IgD-negative memory B cell (primary cell): ENCODE measurements around the gene SV2C. TPM values are rescaled to one million over a fixed set of nuclear protein-coding genes. Genes with fewer than 3 reads are reported as not detected.
"Not testable (repeated sequence)": the region's sequence is repeated elsewhere in the genome, so short reads cannot be mapped to it uniquely, and the experiment has no call there.

ENCODE experiments used
- H3K27ac Mint-ChIP-seq, 3 donors: one replicate each; pipeline ENCODE4 v1.8.0; 2020 to 2022; ENCODE audit warnings: mild to moderate bottlenecking in 3 of 3, mixed read lengths in 3 of 3, moderate library complexity in 1 of 3
- H3K27me3 Mint-ChIP-seq: one replicate; pipeline ENCODE4 v1.8.0; 2021; ENCODE audit warnings: mixed read lengths
- H3K36me3 Mint-ChIP-seq: one replicate; pipeline ENCODE4 v1.8.0; 2020; ENCODE audit warnings: mild to moderate bottlenecking, mixed read lengths
- H3K4me1 Mint-ChIP-seq, 3 donors: one replicate each; pipeline ENCODE4 v1.8.0; 2020 to 2022; ENCODE audit warnings: mixed read lengths in 3 of 3, mild to moderate bottlenecking in 1 of 3
- H3K4me3 Mint-ChIP-seq, 4 donors: one replicate each; pipeline ENCODE4 v1.8.0; 2020 to 2022; ENCODE audit warnings: mild to moderate bottlenecking in 4 of 4, mixed read lengths in 4 of 4, moderate library complexity in 3 of 4
- H3K9me3 Mint-ChIP-seq, 3 donors: one replicate each; pipeline ENCODE4 v1.8.0; 2020 to 2021; ENCODE audit warnings: mixed read lengths in 3 of 3, mild to moderate bottlenecking in 1 of 3
- polyA plus RNA-seq: library from polyadenylated mRNA; unstranded; fragments of 300-500 nt; fragmentation: Illumina TruSeq; gene quantifications from one replicate; pipeline ENCODE4 v1.2.3, GENCODE V29; 2021

Gene SV2C
- polyA plus RNA-seq, 1 donor from 2014 or later = not detected

DNA sequence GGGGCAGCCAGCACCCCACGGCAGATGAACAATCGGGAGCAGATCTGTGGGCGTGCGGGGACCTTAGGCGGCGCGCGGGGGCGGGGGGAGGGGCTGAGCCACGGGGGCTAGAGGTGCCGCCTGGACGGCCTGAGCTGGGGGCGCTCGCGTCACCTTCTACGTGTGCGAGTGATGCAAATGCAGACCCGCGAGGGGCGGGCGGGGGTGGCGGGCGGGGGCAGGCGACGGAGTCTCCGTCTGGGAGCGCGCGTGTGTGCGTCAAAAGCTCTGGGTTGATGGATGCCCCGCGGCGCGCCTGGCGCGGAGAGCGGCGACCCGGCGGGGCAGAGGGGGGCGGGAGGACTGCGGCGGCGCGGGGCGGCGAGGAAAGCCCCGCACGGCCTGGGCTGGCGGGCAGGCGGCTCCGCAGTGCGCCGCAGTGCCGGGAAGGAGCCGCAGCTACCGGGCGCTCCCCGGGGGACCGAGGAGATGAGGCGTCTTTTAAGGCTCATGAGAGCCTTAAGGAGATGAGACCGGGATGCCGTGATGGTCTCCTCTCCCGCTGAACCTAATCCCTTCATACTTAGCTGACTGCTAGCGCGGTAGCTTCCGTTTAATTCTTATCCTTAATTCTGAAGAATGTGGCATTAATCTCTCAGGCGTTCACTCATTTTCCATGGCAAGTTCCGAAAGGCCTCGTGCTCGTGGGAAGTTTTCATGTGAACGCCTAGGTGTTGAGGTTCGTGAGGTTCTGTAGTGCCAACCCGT, 1.5 kb downstream of the SV2C start:
- H3K9me3 Mint-ChIP-seq = peaks cover 0 to 2% (median 0%) of the 10 kb centered on the region in 3 donors

DNA sequence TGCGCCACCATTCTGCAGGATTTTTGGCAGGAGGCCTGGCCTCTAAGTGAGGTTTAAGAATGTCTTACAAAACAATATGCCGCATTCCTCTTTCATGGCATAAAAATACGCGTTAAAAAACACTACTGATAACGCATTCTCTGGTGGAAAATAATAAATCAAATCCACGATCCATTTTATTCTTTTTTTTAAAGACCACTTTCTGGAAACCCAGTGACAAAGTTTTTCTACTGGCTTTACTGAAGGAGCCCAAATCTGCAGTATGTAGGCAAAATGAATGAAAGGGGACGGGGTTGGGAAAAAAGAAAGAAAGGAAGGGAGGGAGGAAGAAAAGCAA, 2.0 kb downstream of the SV2C start:
- Mint-ChIP-seq H3K27ac (no peak overlapping the region), H3K9me3 (peaks cover 0 to 2% (median 0%) of the 10 kb centered on the region in 3 donors), H3K27me3 (peaks cover 54% of the 10 kb centered on the region), H3K4me1 (peaks cover 5 to 18% (median 16%) of the 10 kb centered on the region in 3 donors), H3K4me3 (peak overlapping the region; percentile 38 to 63 (median 48)), H3K36me3 (no peaks in the 10 kb centered on the region)

More for the DNA sequence above, 1.5 kb downstream of the SV2C start:
- Mint-ChIP-seq H3K4me1 (peaks cover 5 to 18% (median 16%) of the 10 kb centered on the region in 3 donors), H3K36me3 (no peaks in the 10 kb centered on the region), H3K27me3 (peaks cover 58% of the 10 kb centered on the region), H3K27ac (no peak overlapping the region), H3K4me3 (peak overlapping the region; percentile 38 to 89 (median 78))

- Mint-ChIP-seq H3K27me3 (peaks cover 47% of the 10 kb centered on the region), H3K27ac (no peak overlapping the region), H3K9me3 (peaks cover 0 to 2% (median 0%) of the 10 kb centered on the region in 3 donors), H3K36me3 (no peaks in the 10 kb centered on the region), H3K4me3 (peak overlapping the region in 1 of 4 donors; percentile 13), H3K4me1 (peaks cover 5 to 18% (median 16%) of the 10 kb centered on the region in 3 donors)
Measured at GRCh38 chr5:76086095-76086494, 2.9 kb downstream of the SV2C start.

DNA sequence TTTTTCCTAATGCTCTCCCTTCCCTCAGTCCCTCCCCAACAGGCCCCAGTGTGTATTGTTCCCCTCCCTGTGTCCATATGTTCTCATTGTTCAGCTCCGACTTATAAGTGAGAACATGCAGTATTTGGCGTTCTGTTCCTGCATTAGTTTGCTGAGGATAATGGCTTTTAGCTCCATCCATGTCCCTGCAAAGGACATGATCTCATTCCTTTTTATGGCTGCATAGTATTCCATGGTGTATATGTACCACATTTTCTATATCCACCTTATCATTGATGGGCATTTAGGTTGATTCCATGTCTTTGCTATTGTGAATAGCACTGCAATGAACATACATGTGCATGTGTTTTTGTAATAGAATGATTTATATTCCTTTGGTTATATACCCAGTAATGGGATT, 6.0 kb downstream of the SV2C start:
- H3K27me3 Mint-ChIP-seq = peaks cover 24% of the 10 kb centered on the region
- H3K27ac Mint-ChIP-seq, H3K9me3 Mint-ChIP-seq, H3K4me3 Mint-ChIP-seq, H3K36me3 Mint-ChIP-seq: not testable (repeated sequence)
- peaks cover 0 to 13% (median 4%) of the 10 kb centered on the region in 3 donors for H3K4me1 Mint-ChIP-seq

DNA sequence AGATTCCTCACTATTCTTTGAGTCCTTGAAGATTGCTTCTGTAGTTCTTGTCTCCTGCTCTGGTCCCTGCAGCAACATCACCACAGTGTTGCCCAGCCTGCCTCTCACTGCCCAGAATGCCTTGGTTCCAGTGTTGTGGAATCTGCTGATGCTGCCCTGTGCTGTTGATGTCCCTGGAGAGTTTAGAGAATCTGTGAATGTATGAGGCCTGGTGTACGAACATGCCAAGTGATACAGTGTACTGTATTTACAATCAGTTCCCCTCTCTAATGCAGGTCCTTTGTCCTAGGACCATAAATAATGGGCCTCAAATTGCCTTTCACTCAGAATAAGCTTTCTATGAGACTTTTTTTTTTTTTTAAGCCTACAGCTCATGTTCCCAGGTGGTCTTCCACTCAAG, 8.2 kb downstream of the SV2C start:
- Mint-ChIP-seq H3K4me3 (no peak overlapping the region), H3K27ac (no peak overlapping the region), H3K4me1 (no peaks in the 10 kb centered on the region), H3K36me3 (peaks cover 2% of the 10 kb centered on the region), H3K27me3 (peaks cover 9% of the 10 kb centered on the region), H3K9me3 (peaks cover 0 to 6% (median 0%) of the 10 kb centered on the region in 3 donors)

DNA sequence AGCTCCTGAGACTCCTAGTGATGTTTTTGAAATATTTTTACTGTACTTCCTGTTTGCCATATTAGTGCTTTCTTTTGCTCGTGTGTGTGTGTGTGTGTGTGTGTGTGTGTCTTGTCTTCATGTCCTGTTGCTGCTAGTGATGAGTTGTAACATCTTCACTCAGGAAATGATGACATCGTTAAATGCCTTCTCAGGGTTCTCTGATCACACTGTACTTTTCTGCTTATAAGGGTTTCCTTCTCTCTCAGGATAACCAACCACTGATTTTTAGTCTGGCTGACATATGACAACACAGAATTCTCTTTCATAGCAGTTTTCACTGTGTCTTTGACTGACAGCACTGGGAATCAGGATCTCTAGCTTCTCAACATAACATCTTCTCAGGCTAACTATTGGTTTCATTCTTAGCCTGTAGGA, 16.1 kb downstream of the SV2C start:
- no peaks in the 10 kb centered on the region for H3K36me3 Mint-ChIP-seq
- H3K27me3 Mint-ChIP-seq = peaks cover 11% of the 10 kb centered on the region
- no peak overlapping the region for H3K27ac Mint-ChIP-seq
- peak overlapping the region in 1 of 4 donors; percentile 2 for H3K4me3 Mint-ChIP-seq
- peaks cover 0 to 6% (median 1%) of the 10 kb centered on the region in 3 donors for H3K4me1 Mint-ChIP-seq
- peaks cover 0 to 4% (median 0%) of the 10 kb centered on the region in 3 donors for H3K9me3 Mint-ChIP-seq

- Mint-ChIP-seq H3K9me3 (peaks cover 0 to 2% (median 0%) of the 10 kb centered on the region in 3 donors), H3K36me3 (no peaks in the 10 kb centered on the region), H3K27ac (no peak overlapping the region), H3K4me3 (no peak overlapping the region), H3K27me3 (peaks cover 11% of the 10 kb centered on the region), H3K4me1 (peaks cover 0 to 6% (median 1%) of the 10 kb centered on the region in 3 donors)
Measured at GRCh38 chr5:76099756-76100155, 16.6 kb downstream of the SV2C start.

- Mint-ChIP-seq H3K4me1 (peaks cover 0 to 6% (median 0%) of the 10 kb centered on the region in 3 donors), H3K4me3 (no peak overlapping the region), H3K27ac (no peak overlapping the region), H3K36me3 (no peaks in the 10 kb centered on the region), H3K9me3 (no peaks in the 10 kb centered on the region), H3K27me3 (peaks cover 13% of the 10 kb centered on the region)
Measured at GRCh38 chr5:76104027-76104426, 20.8 kb downstream of the SV2C start.

- Mint-ChIP-seq H3K9me3 (no peaks in the 10 kb centered on the region), H3K27me3 (peaks cover 7% of the 10 kb centered on the region), H3K36me3 (no peaks in the 10 kb centered on the region), H3K4me3 (no peak overlapping the region), H3K4me1 (no peaks in the 10 kb centered on the region), H3K27ac (no peak overlapping the region)
Measured at GRCh38 chr5:76106149-76106548, 23.0 kb downstream of the SV2C start.

- Mint-ChIP-seq H3K4me3 (no peak overlapping the region), H3K4me1 (no peaks in the 10 kb centered on the region), H3K9me3 (no peaks in the 10 kb centered on the region), H3K27ac (no peak overlapping the region), H3K27me3 (peaks cover 4% of the 10 kb centered on the region), H3K36me3 (no peaks in the 10 kb centered on the region)
Measured at GRCh38 chr5:76111477-76112174, 28.4 kb downstream of the SV2C start.

GRCh38 chr5:76113103-76113502, 29.9 kb downstream of the SV2C start:
- Mint-ChIP-seq H3K36me3 (no peaks in the 10 kb centered on the region), H3K27me3 (peaks cover 4% of the 10 kb centered on the region), H3K27ac (no peak overlapping the region)

GRCh38 chr5:76114179-76114851, 31.1 kb downstream of the SV2C start:
- Mint-ChIP-seq H3K36me3 (no peaks in the 10 kb centered on the region), H3K4me1 (no peaks in the 10 kb centered on the region), H3K27me3 (peaks cover 2% of the 10 kb centered on the region), H3K4me3 (no peak overlapping the region), H3K9me3 (peaks cover 0 to 2% (median 0%) of the 10 kb centered on the region in 3 donors), H3K27ac (no peak overlapping the region)

More at GRCh38 chr5:76113103-76113502, 29.9 kb downstream of the SV2C start:
- H3K4me3 Mint-ChIP-seq = no peak overlapping the region
- H3K9me3 Mint-ChIP-seq = no peaks in the 10 kb centered on the region
- no peaks in the 10 kb centered on the region for H3K4me1 Mint-ChIP-seq

DNA sequence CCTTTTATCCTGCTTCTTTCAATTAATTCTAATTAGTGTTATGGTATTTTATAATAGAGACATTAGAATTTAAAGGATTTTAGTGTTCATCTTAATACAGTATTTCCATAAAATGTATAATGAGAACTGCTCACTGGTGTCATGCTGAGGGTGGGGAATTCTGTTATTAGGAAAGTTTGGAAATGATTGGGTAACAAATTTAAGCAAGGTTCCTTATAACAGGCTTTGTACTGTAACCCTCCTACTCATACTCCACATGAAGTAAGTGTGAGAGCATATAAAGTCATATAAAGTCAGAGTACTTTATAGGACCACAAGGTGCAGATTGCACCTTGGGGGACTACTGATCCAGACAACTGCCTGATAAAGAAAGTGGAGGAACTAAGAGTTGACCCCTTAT, 42.2 kb downstream of the SV2C start:
- Mint-ChIP-seq H3K4me3 (no peak overlapping the region), H3K4me1 (no peaks in the 10 kb centered on the region), H3K36me3 (no peaks in the 10 kb centered on the region), H3K27me3 (peaks cover 7% of the 10 kb centered on the region), H3K27ac (no peak overlapping the region), H3K9me3 (no peaks in the 10 kb centered on the region)

DNA sequence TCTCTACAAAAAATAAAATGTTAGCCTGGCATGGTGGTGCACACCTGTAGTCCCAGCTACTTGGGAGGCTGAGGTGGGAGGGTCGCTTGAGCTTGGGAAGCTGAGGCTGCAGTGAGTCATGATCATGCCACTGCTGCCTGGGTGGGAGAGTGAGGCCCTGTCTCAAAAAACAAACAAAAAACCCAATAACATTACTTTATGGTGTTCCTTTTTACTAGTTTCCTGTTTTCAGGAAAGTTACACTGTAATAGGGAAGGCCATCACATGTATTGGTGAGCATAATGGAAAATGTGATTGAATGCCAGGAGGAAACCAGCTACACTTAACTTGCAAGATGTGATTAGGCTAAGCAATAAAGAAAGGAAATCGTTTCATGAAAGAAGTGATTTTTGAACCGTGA, 42.7 kb downstream of the SV2C start:
- Mint-ChIP-seq H3K27ac (no peak overlapping the region), H3K27me3 (peaks cover 7% of the 10 kb centered on the region), H3K4me1 (no peaks in the 10 kb centered on the region), H3K9me3 (no peaks in the 10 kb centered on the region), H3K36me3 (no peaks in the 10 kb centered on the region), H3K4me3 (no peak overlapping the region)

- no peak overlapping the region for H3K27ac Mint-ChIP-seq
- peaks cover 6% of the 10 kb centered on the region for H3K27me3 Mint-ChIP-seq
- no peaks in the 10 kb centered on the region for H3K36me3 Mint-ChIP-seq
- peaks cover 0 to 4% (median 2%) of the 10 kb centered on the region in 3 donors for H3K9me3 Mint-ChIP-seq
- H3K4me1 Mint-ChIP-seq = no peaks in the 10 kb centered on the region
- no peak overlapping the region for H3K4me3 Mint-ChIP-seq
Measured at GRCh38 chr5:76134003-76134402, 50.8 kb downstream of the SV2C start.
